ENCODE data around the gene VWF.

GRCh38 chr12:5977556-5977955 lies 146.9 kb downstream of the VWF start:
- TF ChIP-seq, protein P1, sequence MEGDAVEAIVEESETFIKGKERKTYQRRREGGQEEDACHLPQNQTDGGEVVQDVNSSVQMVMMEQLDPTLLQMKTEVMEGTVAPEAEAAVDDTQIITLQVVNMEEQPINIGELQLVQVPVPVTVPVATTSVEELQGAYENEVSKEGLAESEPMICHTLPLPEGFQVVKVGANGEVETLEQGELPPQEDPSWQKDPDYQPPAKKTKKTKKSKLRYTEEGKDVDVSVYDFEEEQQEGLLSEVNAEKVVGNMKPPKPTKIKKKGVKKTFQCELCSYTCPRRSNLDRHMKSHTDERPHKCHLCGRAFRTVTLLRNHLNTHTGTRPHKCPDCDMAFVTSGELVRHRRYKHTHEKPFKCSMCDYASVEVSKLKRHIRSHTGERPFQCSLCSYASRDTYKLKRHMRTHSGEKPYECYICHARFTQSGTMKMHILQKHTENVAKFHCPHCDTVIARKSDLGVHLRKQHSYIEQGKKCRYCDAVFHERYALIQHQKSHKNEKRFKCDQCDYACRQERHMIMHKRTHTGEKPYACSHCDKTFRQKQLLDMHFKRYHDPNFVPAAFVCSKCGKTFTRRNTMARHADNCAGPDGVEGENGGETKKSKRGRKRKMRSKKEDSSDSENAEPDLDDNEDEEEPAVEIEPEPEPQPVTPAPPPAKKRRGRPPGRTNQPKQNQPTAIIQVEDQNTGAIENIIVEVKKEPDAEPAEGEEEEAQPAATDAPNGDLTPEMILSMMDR (IDR thresholded peaks at IDR 0.05; ENCODE audit: low read depth, low read length) = no peak
- TF ChIP-seq MYC (IDR thresholded peaks at IDR 0.05; ENCODE audit: low read depth, low read length) = no peak

All from NB4 (cell line).